GM18511 (cell line): ENCODE results near the gene CXCR5.
A peak's percentile ranks its signal among the peaks of the same experiment; 100 is the strongest.

Source experiments
- ATAC-seq: cut with Tn5 transposase; IDR thresholded peaks from one replicate; pipeline ENCODE4 v1.9.1; 2021; ENCODE audit warnings: mild to moderate bottlenecking, moderate library complexity; ENCODE audit not compliant: unreplicated experiment

The CXCR5 gene

GRCh38 chr11:118927554-118928100 is 43.9 kb downstream of the CXCR5 start:
- no peak for ATAC-seq

GRCh38 chr11:118928101-118928869 is 44.6 kb downstream of the CXCR5 start:
- peak; percentile 43 for ATAC-seq

DNA sequence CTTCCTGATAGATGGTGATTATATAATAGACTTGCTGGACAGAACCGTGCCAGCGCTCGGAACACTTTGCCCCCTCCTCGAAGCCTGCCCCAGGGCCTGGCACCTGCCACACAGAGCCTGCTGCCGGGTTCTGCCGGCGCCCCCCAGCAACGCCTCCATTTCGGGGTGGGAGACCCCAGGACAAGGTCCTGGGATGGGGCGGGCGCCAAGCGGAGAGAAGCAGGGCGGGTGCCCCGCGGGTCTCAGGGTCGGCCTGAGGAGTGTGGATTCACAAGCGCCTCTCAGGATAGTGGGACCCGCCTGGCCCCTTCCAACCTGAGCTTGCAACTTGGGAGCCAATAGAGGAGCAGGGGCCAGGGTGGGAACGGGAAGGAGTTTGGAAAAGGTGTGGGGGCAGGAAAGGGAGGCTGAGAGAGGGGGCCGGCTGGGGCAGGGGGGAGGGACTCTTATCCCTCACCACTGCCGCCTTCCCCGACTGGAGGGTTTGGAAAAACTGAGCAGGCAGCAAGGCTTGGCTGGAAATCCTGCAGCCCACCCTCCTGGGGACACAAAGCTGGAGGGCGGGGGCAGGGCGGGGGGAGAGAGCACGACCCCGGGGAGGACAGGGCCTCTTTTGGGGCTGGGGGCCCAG is 45.3 kb downstream of the CXCR5 start:
- ATAC-seq: peak; percentile 1

GRCh38 chr11:118929501-118930093 is 45.9 kb downstream of the CXCR5 start:
- ATAC-seq: no peak

GRCh38 chr11:118930094-118930712 is 46.5 kb downstream of the CXCR5 start:
- ATAC-seq: no peak

- ATAC-seq: no peak
Measured at GRCh38 chr11:118931571-118931970, 47.9 kb downstream of the CXCR5 start.

DNA sequence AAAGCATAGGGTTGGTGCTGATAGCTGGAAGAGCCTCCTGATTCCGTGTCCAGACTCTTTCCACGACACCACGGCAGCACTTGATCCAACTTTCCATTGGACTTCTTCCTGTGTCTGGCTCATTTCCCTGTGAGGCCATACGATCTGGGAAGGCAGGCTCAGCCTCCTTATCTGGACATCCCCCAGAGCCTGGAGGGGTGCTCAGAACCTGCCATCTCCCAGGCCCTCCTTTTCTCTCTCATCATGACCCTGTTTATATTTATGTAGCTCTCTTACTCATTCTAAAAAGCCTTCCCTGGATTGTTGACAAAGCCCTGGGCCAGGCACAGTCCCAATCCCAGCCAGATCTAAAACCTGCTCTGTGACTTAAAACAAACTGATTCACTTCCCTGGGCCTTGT is 49.8 kb downstream of the CXCR5 start:
- no peak for ATAC-seq

DNA sequence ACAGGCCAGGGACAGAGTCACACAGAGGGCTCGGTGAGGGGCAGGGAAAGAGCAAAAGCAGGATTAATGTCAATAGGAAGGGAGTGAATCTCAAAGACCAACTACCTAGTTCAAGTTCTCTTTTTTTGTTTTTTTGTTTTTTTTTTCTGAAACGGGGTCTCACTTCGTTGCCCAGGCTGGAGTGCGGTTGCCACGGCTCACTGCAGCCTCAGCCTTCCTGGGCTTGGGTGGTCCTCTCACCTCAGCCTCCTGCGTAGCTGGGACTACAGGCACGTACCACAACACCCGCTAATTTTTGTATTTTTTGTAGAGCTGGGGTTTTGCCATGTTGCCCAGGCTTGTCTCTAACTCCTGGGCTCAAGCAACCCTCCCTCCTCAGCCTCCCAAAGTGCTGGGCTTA is 51.7 kb downstream of the CXCR5 start:
- ATAC-seq: no peak

DNA sequence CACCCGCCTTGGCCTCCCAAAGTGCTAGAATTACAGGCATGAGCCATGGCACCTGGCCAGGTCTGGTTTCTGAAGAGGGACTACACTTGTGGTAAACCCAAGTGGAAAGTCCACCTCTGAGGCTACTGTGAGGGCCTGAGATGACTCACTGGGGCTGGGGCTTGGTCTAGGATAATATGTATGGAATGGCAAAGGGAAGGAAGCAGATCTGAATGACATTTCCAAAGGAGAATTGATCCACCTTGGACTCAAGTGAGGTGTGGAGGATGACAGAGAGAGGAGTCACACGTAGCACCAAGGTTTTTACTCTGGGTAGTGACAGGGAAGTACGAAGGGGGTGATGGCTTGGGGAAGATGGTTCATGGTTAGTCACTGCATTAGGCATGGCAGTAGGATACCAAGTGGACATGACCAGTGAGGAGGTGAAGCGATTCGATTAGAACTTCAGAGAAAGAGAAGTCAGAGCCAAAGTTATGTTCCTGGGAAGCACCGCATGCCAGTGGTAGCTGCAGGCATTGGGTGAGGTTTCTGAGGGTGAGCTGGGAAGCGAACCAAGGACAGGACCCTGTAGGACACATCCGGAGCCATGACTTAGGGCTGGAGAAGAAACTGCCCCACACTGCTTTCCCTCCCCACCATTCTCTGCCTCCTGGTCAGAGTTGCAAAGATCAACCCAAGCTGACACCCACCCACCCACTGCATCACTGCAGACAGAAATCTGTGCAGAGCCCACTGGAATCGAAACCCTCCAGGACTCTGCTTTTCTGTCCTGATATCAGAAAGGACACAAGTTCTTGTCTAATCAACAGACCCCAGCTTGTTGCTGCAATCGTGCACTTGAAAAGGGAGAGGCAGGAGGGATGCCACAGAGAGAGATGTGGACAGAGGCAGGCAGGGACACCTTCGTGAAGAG is 55.1 kb downstream of the CXCR5 start:
- ATAC-seq: no peak

DNA sequence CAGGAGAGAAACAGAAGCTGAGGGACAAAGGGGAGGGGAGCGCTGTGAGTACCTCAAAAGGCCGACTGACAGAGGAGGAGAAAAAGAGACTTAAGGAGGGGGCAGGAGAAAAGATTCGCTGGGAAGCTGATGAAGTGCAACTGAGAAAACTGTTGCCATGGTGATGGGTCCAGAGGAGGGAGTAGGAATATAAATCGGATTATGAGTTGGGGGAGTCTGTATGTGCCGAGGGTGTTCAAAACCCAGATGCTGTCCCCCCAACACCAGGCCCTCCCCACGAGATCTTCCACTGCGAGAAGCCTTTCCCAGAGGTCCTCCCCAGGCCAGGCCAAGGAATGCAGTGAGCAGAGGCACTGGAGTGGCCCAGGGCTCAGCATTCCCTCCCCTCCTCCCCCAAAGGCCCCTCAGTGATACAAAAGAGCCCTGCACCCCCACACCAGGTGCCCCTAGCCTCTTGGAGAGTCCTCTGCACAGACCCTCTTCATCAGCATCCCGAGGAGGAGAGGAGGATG is 55.8 kb downstream of the CXCR5 start:
- ATAC-seq: no peak

GRCh38 chr11:118939953-118940598 is 56.4 kb downstream of the CXCR5 start:
- ATAC-seq: no peak

GRCh38 chr11:118947091-118947490 is 63.4 kb downstream of the CXCR5 start:
- no peak for ATAC-seq
